HG02763 (cell line): ENCODE results near the gene PPP1R12B.
"Not testable (repeated sequence)": the region's sequence is repeated elsewhere in the genome, so short reads cannot be mapped to it uniquely, and the experiment has no call there.

Experiments used
- ATAC-seq: cut with Tn5 transposase; IDR thresholded peaks from one replicate; pipeline ENCODE4 v1.9.1; 2021; ENCODE audit warnings: mild to moderate bottlenecking, moderate library complexity; ENCODE audit not compliant: unreplicated experiment

The PPP1R12B gene

GRCh38 chr1:202439308-202439707 is 90.8 kb downstream of the PPP1R12B start:
- no peak for ATAC-seq

- ATAC-seq, result not testable (repeated sequence)
Observed at GRCh38 chr1:202448140-202448539, 99.6 kb downstream of the PPP1R12B start.

GRCh38 chr1:202451641-202452040 is 103.1 kb downstream of the PPP1R12B start:
- not testable (repeated sequence) for ATAC-seq

- ATAC-seq, result no peak
Observed at GRCh38 chr1:202452508-202452907, 104.0 kb downstream of the PPP1R12B start.

GRCh38 chr1:202456372-202457169 is 108.1 kb downstream of the PPP1R12B start:
- not testable (repeated sequence) for ATAC-seq

DNA sequence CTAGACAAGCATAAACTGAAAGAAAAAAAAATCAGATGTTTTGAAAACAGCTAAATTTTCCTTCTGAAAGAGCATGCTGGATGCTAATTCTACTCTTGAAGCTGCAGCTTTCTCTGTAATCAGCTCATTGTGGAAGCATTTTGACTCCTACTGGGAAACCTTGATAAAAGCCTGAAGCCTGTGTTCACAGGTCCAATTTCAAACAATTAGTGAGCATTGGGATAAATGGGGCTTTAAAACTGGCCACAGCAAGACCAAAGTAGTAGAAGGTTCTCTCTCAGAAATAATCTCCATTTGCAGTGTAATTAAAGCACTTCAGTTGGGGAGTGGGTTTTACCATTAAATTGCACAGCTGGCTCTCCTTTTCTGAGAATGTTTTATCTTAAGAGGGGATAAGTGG is 110.2 kb downstream of the PPP1R12B start:
- not testable (repeated sequence) for ATAC-seq

DNA sequence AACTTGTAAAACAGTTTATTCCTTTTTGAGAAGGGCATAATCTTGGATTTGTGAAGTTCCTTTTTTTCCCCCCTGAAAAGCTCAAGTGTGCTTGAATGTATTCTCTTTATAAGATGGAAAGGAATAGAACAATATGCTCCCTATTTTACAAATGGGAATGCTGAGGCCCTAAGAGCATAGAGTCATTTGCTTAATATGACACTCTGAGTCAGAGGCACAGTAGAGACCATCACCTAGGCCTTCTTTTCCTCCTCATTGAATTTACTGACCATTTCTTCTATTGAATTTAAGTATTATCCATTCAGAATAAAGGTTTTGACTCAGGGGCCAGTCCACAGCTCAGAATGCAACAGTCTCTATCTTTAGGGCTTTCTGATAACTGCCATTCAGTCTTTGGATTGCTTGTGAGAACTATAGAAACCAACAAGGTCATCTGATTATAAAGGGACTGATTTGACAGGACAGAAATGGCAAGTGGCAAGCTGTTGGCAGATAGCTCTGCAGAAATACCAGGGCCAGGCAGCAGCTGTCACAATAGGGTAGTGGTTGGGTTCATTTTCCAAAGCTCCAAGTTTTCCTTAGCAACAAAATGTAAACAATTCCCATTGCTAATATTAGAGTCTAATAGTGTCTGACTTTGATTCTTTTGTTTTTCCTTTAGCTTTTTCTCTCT is 111.1 kb downstream of the PPP1R12B start:
- ATAC-seq, result not testable (repeated sequence)

DNA sequence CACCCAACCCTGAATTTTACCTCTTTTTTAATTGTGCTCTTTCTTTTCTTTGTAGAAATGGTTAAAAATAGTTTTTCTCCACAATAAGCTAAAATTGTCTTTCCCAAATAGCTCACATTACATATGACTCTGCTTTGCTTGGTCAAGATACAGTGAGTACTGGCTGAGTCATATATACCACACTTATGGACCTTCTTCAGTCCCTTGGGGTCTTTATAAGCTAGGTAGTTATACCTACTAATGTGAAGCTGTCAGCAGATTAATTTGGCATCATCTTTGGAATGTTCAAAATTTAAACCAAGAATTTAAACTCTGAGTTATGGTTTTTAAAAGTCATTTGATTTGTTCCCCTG is 111.6 kb downstream of the PPP1R12B start:
- not testable (repeated sequence) for ATAC-seq

- ATAC-seq, result no peak
Observed at GRCh38 chr1:202462342-202463076, 114.0 kb downstream of the PPP1R12B start.

- ATAC-seq, result not testable (repeated sequence)
Observed at GRCh38 chr1:202464153-202464742, 115.7 kb downstream of the PPP1R12B start.

DNA sequence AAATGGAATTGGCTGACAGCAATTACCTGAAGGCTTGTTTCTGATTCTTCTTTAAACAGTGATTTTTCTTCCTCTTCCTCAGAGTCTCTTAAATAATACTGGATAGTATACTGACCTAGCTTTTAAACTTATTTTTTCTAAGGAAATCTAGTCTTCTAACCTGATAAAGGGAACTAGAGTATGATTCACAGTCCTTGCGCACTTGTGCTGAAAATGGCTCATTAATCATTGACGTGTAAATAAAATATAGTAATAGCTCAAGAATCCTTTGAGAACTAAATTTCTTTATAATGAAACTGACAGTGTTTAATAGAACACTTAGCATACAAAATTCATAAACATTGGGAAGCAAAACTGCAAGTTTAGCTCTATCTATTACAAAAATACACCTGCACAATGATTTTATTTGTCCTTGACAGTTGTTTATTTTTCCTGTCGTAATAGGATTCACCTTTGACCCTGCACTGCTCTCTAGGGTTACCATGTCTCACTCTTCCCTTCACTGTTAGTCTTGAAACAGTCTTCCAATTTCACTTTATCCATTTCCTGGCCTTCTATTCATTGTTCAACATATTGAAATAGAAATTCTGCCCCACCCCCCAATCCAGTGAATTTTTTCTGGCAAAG is 117.3 kb downstream of the PPP1R12B start:
- not testable (repeated sequence) for ATAC-seq

DNA sequence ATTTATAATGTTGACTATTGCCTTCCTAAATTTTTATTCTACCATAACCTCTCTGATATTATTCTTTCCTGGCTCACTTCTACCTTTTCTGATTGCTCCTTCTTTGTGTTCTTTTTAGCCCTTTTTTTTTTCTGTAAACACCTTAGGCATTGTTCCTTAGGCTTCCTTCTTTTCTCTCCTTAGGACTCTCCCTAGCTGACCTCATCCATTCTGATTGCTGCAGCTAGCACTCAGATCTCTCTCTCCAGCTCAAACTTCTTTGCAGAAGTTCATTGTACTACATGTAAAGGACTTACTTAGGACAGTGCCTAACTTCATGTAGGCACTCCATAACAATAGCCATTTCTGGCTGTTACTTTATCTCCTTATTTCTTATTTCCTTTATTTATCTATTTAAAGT is 117.8 kb downstream of the PPP1R12B start:
- ATAC-seq, result not testable (repeated sequence)

DNA sequence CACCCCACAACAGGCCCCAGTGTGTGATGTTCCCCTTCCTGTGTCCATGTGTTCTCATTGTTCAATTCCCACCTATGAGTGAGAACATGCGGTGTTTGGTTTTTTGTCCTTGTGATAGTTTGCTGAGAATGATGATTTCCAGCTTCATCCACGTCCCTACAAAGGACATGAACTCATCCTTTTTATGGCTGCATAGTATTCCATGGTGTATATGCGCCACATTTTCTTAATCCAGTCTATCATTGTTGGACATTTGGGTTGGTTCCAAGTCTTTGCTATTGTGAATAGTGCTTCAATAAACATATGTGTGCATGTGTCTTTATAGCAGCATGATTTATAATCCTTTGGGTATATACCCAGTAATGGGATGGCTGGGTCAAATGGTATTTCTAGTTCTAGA is 118.9 kb downstream of the PPP1R12B start:
- ATAC-seq, result not testable (repeated sequence)

DNA sequence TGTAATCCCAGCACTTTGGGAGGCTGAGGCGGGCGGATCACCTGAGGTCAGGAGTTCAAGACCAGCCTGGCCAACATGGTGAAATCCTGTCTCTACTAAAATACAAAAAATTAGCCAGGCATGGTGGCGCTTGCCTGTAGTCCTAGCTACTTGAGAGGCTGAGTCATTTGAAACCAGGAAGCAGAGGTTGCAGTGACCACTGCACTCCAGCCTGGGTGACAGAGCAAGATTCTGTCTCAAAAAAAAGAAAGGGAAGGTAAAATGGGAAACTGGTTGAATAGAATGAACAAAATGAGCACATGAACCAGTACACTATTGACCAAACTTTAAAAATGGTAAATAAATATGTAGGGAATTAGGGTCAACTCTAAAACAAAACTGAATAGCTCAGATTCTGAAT is 120.2 kb downstream of the PPP1R12B start:
- ATAC-seq, result not testable (repeated sequence)

DNA sequence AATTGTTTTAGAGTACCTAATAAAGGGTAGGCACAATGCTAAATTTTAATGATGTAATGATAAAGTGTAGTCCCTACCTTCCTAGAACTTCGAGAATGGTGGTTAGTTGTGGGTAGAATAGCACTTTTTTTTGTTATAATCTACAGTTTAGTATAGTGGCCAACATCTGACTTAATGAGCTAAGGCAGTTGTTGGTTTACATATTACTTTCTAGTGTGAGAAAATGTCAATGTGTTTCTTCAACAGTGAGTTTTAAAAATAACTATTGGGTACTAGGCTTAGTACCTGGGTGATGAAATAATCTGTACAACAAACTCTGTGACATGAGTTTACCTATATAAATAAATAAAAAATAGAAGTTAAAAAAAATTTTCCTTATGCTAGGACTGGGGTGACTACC is 120.6 kb downstream of the PPP1R12B start:
- ATAC-seq, result not testable (repeated sequence)

GRCh38 chr1:202471246-202471645 is 122.7 kb downstream of the PPP1R12B start:
- no peak for ATAC-seq

DNA sequence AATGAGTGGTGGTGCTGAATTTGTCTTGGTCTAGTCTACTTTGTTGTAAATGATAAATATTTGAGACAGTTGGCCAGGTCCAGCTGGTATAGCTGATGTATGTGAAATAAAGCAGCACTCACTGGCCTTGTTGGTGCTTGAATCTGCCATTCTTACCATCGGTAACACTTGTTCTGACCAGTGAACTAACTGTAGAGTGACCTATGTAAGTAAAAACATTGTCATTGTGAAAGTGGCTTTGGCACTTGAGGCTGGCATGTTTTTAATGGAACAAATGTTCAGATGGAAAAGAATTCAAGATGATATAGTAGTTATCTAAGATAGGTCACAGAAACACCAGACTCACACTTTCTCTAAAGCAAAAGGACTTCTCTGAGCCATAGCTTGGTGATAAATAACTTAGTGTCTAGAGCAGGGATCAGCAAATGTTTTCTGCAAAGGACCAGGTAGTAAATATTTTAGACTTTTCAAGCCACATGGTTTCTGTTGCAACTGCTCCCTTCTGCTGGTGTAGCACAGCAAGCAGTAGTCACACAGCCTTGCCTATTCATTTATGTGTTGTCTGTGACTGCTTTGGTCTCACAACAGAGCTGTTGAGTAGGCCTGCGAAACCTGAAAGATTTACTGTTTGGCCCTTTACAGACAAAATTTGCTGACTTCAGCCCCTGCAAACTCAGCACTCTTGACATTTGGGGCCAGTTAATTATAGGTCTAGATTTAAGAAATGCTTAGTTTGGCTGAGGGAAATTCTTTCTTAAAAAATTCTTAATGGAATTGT is 124.0 kb downstream of the PPP1R12B start:
- not testable (repeated sequence) for ATAC-seq

- ATAC-seq, result not testable (repeated sequence)
Observed at GRCh38 chr1:202473266-202474045, 125.0 kb downstream of the PPP1R12B start.

- ATAC-seq, result not testable (repeated sequence)
Observed at GRCh38 chr1:202479661-202480060, 131.2 kb downstream of the PPP1R12B start.
